Embryonic facial prominence (tissue), 1 donor: Measurements from ENCODE around the gene CCDC120.

Experiments
- DNase-seq: peaks from one replicate; pipeline ENCODE4 v3.0.0-alpha.2; 2016; ENCODE audit errors: extremely low spot score

CCDC120 gene

GRCh38 chrX:49101629-49101984, 42.8 kb downstream of the CCDC120 start:
- DNase-seq = no peak

GRCh38 chrX:49102190-49102589, 43.4 kb downstream of the CCDC120 start:
- no peak for DNase-seq

- no peak for DNase-seq
These were observed 44.8 kb downstream of the CCDC120 start for GRCh38 chrX:49103637-49104036.

GRCh38 chrX:49106296-49106695, 47.5 kb downstream of the CCDC120 start:
- no peak for DNase-seq

- DNase-seq = no peak
These were observed 48.1 kb downstream of the CCDC120 start for GRCh38 chrX:49106930-49107329.

GRCh38 chrX:49108641-49109040, 49.8 kb downstream of the CCDC120 start:
- no peak for DNase-seq

- DNase-seq = no peak
These were observed 51.6 kb downstream of the CCDC120 start for GRCh38 chrX:49110417-49110816.

GRCh38 chrX:49111791-49112190, 53.0 kb downstream of the CCDC120 start:
- no peak for DNase-seq

- no peak for DNase-seq
These were observed 57.3 kb downstream of the CCDC120 start for GRCh38 chrX:49116076-49116475.

GRCh38 chrX:49116716-49117115, 57.9 kb downstream of the CCDC120 start:
- no peak for DNase-seq

GRCh38 chrX:49117581-49117980, 58.8 kb downstream of the CCDC120 start:
- DNase-seq = no peak
